Measurements from ENCODE around the gene FAM111B.

The FAM111B gene

DNA sequence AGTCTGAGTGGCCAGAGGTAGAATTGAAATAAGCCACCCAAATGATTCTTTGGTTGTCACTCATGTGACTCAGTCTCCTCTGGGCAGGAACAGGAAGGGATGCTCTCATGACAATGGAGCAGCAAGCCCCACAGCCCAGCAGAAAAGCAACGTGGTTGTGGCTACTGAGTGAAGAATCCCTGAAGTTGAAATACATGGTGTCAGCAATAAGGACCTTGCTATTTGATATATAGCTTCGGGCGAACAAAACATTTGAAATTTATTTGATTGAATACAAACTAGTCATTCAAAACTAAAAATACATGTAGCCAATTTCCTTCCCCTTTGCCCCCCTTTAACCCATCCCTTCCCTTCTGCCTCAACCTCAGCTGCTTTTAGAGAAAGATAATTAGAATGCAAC is 50.4 kb downstream of the FAM111B start:
- intact Hi-C loops (cut with micrococcal nuclease), result loop anchor here (5.0 kb wide), 1 partner anchor 100 kb away; no protein-coding TSS in a partner anchor
- Mint-ChIP-seq H3K4me3 (no peak overlapping the region), H3K27ac (no peak overlapping the region), H3K4me1 (ENCODE audit: low read depth) (peaks cover 16% of the 10 kb centered on the region), H3K9me3 (no peaks in the 10 kb centered on the region), H3K27me3 (no peaks in the 10 kb centered on the region), H3K36me3 (ENCODE audit: low read depth) (peaks cover 5% of the 10 kb centered on the region)

DNA sequence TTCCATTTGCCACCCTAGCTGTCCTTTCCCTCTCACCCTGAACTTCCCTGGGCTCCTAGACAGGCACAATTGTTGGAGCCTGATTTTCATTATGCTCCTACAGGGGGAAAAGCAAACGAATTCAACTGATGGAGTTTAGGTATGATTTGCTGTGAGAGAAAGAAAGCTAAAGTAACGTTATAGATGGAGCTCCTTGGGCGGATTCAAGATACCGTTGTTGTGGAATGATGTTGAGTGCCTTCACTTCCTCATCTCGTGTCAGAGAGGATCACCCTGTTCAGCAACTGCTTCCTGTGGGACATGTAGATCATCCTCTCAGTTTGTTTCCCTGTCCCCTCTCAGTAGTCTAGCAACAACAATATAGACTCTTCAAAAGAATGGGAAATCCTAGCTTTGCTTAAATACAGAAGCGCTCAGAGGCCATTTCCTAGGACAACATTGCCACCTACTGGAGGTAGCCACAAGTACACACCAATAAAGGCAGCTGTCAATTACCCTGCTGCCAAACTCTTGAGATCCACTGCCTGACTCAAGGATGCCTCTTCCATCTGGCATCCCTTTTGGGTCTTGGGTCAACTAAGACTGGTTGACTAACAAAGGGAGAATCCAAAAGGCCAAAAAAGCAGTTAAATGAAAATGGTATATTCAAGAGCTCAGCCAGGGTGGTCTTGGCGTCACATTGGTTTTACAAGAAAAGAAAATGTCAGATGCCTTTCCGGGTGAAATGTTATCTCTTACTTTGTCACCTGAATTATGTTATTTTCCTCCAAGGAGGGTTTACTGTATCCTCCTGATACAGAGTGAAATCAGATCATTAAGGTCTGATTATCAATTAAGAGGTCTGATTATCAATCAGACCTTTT is 51.4 kb downstream of the FAM111B start:
- Mint-ChIP-seq H3K27ac (peak overlapping the region; percentile 18), H3K4me3 (no peak overlapping the region), H3K36me3 (ENCODE audit: low read depth) (no peaks in the 10 kb centered on the region), H3K4me1 (ENCODE audit: low read depth) (peaks cover 12% of the 10 kb centered on the region), H3K9me3 (no peaks in the 10 kb centered on the region), H3K27me3 (peaks cover 2% of the 10 kb centered on the region)
- intact Hi-C loops (cut with micrococcal nuclease), result loop anchor here (1.0 to 5.0 kb wide), 3 partner anchors 61 to 199 kb away; no protein-coding TSS in a partner anchor

DNA sequence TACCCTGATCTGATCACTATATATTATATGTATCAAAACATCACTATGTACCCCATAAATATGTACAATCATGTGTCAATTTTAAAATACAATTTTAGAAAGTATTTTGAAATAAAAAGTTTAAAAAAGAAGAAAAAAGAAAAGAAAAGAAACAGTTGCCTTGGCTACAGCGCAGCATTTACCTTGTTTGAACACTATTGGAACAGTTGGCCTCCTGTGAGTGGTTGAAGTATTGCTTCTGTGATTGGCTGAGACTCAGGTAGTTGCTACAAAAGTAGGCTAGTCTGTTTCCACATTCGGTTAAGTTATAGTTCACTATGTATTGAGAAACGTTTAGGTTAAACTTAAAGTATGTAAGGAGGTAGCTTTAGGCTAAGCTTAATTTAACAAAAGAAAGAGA is 57.0 kb downstream of the FAM111B start:
- no peaks in the 10 kb centered on the region for H3K9me3 Mint-ChIP-seq
- no peak overlapping the region for H3K4me3 Mint-ChIP-seq
- H3K27ac Mint-ChIP-seq, result no peak overlapping the region
- H3K27me3 Mint-ChIP-seq, result peaks cover 6% of the 10 kb centered on the region
- intact Hi-C loops (cut with micrococcal nuclease), result no loop called here
- H3K36me3 Mint-ChIP-seq (ENCODE audit: low read depth), result no peaks in the 10 kb centered on the region
- H3K4me1 Mint-ChIP-seq (ENCODE audit: low read depth), result no peaks in the 10 kb centered on the region

DNA sequence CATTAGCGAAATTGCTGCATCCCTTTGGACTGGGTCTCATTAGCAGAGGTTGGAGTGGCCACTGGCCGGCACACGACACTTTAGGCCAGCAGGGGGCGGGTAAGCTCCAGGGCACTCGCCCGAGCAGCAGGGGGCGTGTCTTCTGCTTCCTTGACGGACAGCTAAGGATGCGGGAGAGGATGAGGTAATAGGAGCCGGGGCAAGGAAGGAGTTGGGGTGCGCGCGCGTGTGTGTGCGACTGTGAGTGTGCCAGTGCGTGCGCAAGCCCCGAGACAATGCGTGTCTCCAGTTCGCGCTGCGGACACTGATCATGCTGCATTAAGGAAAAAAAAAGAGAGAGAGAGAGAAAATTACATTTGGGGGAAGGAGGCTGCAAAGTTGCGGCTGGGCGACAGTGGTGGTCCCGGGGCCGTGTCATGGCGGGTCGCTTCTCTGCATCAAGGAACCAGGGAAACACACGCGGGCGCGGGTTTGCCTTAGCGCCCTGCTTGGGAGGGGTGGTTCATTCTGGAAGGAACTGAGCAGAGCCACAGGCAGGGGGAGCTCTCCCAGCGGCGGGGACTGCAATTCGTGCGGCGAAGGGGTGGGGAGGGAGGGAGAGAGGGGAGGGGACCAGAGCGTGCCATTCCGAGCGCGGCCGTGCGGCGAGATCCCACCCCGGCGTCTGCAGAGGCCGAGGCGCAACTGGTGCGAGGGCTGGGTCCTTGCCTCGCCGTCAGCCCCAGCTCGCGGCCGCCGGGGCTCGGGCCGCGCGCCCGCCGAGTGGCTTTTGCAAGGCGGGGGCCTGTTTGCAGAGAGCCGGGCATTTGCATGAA is 64.7 kb downstream of the FAM111B start, which contains the start of gene DTX4:
DTX4 (plus strand) TSS at position 625 of the 815 bp plus-strand sequence. CDS start 464 bp downstream, outside the sequence.
- peak within 1 kb of the TSS; percentile 28 for H3K27ac Mint-ChIP-seq

DNA sequence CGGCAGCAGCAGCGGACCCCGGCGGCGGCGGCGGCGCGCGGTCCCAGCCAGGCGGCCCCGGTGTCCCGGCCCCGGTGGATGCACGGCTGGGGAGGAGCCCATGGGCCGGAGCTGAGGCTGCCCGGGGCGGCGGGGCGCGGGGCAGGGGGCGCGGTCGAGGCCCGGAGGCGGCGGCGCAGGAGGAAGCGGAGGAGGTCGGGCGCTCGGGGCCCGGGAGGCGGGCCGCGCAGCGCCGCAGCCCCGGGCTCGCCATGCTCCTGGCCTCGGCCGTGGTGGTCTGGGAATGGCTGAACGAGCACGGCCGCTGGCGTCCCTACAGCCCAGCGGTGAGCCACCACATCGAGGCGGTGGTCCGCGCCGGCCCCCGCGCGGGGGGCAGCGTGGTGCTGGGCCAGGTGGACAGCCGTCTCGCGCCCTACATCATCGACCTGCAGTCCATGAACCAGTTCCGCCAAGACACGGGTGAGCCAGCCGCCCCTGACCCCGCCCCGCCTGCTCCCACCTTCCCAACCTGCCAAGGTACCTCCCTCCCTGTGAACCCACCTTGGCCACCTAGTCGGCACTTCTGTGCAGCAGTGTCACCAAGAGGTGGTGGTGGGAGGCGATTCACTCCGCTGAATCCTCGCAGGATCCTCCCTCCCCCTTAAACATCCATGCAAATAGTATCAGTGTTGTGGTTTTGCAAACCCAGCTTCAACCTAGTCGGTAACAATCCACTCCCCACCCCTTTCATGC is 65.5 kb downstream of the FAM111B start:
- intact Hi-C loops (cut with micrococcal nuclease), result loop anchor here (2.0 kb wide), 1 partner anchor 34 kb away; no protein-coding TSS in a partner anchor
- Mint-ChIP-seq H3K4me3 (peak overlapping the region; percentile 72), H3K27ac (peak overlapping the region; percentile 28), H3K27me3 (peaks cover 24% of the 10 kb centered on the region), H3K36me3 (ENCODE audit: low read depth) (no peaks in the 10 kb centered on the region), H3K4me1 (ENCODE audit: low read depth) (peaks cover 17% of the 10 kb centered on the region), H3K9me3 (no peaks in the 10 kb centered on the region)

More for the DNA sequence above, 64.7 kb downstream of the FAM111B start, which contains the start of gene DTX4:
- H3K4me1 Mint-ChIP-seq (ENCODE audit: low read depth), result peaks cover 17% of the 10 kb centered on the region
- H3K9me3 Mint-ChIP-seq, result no peaks in the 10 kb centered on the region
- H3K27me3 Mint-ChIP-seq, result peaks cover 24% of the 10 kb centered on the region
- H3K4me3 Mint-ChIP-seq, result peak within 1 kb of the TSS; percentile 72
- H3K36me3 Mint-ChIP-seq (ENCODE audit: low read depth), result no peaks in the 10 kb centered on the region
- intact Hi-C loops (cut with micrococcal nuclease), result loop anchor here (1.0 to 2.0 kb wide), 3 partner anchors 35 to 259 kb away; no protein-coding TSS in a partner anchor

DNA sequence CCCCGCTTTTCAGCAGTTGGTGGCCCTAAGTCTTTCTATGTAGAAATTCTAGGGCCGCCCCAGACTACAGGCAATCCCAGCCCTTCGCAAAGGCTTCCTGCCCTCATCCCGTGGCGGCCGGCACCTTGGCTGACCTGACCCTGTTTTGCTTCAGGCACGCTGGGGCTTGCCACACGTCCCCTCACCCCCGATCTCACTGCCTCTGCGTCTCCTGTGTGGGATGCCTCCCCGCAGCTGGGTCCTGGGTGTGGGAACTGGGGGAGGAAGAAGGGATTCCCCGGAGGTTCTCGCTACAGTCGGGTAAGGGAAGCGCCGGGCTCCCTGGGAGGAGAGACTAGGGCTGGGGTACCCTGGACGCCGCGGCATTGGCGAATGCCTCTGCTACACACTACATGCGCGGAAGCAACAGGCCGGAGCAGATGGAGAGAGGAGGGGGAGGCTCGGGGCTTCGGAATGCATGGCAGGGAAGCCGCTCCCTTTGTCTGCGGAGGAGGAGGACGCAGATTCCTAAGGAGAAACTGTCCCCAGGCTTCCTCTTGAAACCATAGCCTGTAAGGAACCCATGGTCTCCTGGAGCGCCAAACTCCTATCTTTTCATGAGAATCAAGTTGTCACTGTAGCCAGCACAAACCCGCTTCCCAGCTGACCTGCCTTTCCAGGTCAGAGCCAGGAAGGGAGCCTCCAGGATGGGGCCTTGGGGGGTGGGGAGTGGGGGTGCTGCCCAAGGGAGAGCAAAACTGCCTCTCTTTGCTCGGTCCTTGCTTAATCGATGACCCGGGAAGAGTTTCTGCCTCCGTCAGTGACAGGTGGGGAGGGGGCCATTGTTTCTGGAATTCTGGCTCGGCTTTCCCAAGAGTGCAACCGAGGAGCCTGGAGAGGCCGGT is 66.3 kb downstream of the FAM111B start:
- Mint-ChIP-seq H3K27ac (peak overlapping the region; percentile 28), H3K36me3 (ENCODE audit: low read depth) (no peaks in the 10 kb centered on the region)
- intact Hi-C loops (cut with micrococcal nuclease), result loop anchor here (2.0 kb wide), 1 partner anchor 33 kb away; no protein-coding TSS in a partner anchor

DNA sequence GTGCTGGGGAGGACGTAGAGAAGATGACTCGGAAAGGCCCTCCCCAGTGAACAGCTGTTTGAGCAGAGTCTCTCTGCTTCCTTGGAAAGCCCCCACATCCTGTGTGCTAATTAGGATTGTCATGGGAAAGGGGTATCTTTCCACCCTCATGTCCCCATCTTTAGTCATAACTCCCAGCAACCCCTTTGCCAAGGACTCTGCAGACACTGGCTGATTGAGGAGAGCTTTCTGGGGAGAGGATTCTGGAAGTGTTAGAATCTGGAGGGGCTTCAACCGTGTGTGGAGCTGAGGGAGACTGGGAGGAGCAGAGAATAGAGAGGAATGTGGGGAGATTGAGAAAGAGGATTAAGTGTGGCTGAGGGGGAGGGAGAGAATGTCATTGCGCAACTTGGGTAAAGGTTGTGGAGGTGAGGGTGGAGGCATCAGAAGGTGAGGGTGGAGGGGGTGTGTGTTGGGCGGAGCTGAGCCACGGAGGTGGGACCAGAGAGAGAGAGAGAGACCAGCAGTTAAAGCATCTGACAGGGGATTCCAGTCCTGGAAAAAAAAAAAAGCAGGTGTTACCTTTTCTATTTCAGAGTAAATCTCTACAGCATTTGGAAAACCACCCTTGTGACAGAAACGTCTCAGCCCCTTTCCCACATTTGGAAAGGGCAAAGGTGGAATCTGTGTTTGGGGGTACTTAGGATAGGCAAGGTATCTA is 67.1 kb downstream of the FAM111B start:
- H3K4me3 Mint-ChIP-seq, result no peak overlapping the region
- intact Hi-C loops (cut with micrococcal nuclease), result loop anchor here (2.0 kb wide), 1 partner anchor 33 kb away; no protein-coding TSS in a partner anchor
- no peaks in the 10 kb centered on the region for H3K36me3 Mint-ChIP-seq (ENCODE audit: low read depth)
- H3K27ac Mint-ChIP-seq, result no peak overlapping the region
- H3K27me3 Mint-ChIP-seq, result peaks cover 24% of the 10 kb centered on the region
- H3K9me3 Mint-ChIP-seq, result no peaks in the 10 kb centered on the region
- H3K4me1 Mint-ChIP-seq (ENCODE audit: low read depth), result peaks cover 17% of the 10 kb centered on the region

More for the DNA sequence above, 66.3 kb downstream of the FAM111B start:
- H3K4me1 Mint-ChIP-seq (ENCODE audit: low read depth), result peaks cover 17% of the 10 kb centered on the region
- H3K9me3 Mint-ChIP-seq, result no peaks in the 10 kb centered on the region
- peak overlapping the region; percentile 72 for H3K4me3 Mint-ChIP-seq
- H3K27me3 Mint-ChIP-seq, result peaks cover 24% of the 10 kb centered on the region

DNA sequence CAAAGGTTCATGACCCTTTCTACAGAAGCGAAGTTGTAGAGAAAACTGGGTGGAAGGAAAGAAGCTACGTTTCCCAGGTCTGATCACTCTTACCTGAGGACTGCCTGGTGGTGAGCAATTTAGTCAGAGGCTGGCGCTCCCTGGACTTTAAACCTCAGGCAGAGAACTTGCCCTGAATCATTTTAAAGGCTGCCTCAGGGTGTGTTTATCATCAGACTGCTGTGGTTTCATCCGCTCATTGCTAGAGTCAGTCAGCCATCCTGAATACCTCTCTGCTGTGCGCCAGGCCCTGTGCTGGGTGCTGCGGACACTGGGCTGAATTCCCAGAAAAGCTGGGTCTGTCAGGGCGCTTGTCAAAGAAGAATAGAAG is 67.6 kb downstream of the FAM111B start:
- Mint-ChIP-seq H3K9me3 (no peaks in the 10 kb centered on the region), H3K4me1 (ENCODE audit: low read depth) (peaks cover 17% of the 10 kb centered on the region), H3K27ac (no peak overlapping the region), H3K27me3 (peaks cover 24% of the 10 kb centered on the region), H3K36me3 (ENCODE audit: low read depth) (no peaks in the 10 kb centered on the region), H3K4me3 (no peak overlapping the region)
- intact Hi-C loops (cut with micrococcal nuclease), result no loop called here

DNA sequence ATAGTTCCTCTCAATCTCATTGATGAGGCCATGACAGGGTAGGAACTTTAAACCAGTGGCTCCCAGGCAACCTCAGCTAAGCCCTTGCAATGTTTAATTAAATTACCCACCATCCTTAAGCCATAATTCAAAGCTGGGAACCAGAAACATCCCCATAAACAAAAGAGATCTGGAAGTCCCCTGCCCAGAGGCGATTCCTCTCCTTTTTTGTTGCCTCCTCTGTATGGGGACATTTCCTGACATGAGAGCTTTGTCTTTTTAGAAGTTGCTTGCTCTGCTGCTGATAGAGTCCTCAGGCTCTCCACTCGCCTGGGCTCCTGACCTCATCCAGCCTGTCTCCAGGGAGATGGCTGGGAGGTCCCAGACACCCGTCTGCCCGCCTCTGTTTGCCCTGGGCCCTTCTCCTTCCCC is 68.1 kb downstream of the FAM111B start:
- H3K27ac Mint-ChIP-seq, result no peak overlapping the region
- peaks cover 17% of the 10 kb centered on the region for H3K4me1 Mint-ChIP-seq (ENCODE audit: low read depth)

DNA sequence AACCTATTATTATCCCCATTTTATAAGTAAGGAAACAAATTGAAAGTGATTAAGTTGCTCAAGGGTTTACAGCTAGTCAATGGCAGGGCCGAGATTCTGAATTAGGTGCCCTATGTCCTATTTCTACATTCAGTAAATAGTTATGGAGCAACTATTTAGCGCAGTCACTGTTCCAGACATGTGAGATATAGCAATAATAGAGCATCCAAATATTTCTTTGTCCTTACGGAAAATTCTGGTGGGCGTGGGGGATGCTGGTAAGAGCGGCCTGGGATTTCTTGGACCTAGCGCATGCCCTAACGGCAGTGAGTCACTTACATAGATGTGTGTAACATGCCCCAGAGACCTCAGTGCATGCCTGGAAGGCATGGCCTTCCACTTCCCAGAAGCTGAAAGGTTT is 69.3 kb downstream of the FAM111B start:
- H3K4me1 Mint-ChIP-seq (ENCODE audit: low read depth), result peaks cover 17% of the 10 kb centered on the region
- H3K4me3 Mint-ChIP-seq, result no peak overlapping the region
- H3K27ac Mint-ChIP-seq, result no peak overlapping the region
- intact Hi-C loops (cut with micrococcal nuclease), result no loop called here
- no peaks in the 10 kb centered on the region for H3K9me3 Mint-ChIP-seq
- H3K27me3 Mint-ChIP-seq, result peaks cover 24% of the 10 kb centered on the region
- no peaks in the 10 kb centered on the region for H3K36me3 Mint-ChIP-seq (ENCODE audit: low read depth)

More for the DNA sequence above, 68.1 kb downstream of the FAM111B start:
- Mint-ChIP-seq H3K9me3 (no peaks in the 10 kb centered on the region), H3K36me3 (ENCODE audit: low read depth) (no peaks in the 10 kb centered on the region), H3K27me3 (peaks cover 24% of the 10 kb centered on the region), H3K4me3 (no peak overlapping the region)
- intact Hi-C loops (cut with micrococcal nuclease), result no loop called here
